ENCODE results near the gene FHOD3. TPM values are rescaled to one million over a fixed set of nuclear protein-coding genes. Genes with fewer than 3 reads are reported as not detected.

Gene FHOD3
- total and polyA plus RNA-seq, 2 of the 4 experiments (the other 2 are of a cell fraction): 14.6 to 16.0 TPM

DNA sequence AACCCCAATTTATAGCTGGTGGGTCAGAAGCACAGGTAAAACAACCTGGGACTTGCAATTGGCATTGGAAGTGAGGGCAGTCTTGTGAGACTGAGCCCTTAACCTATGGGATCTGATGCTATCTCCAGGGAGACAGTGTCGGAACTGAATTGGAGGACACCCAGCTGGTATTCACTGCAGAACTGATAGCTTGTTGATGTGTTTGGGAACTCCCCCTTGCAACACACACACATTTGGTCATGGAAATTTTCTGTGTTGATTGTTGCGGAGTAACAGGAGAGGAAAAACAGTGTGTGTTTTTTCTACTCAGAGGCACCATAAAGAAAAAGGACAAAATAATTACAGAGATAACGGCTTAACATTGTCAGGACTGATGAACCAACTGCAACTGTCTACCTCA, 515.2 kb downstream of the FHOD3 start:
- Histone ChIP-seq H3K4me2 (ENCODE audit: low read depth, low read length) (no peak overlapping the region), H3K14ac (replicated peaks; ENCODE audit: low read depth, low read length) (no peak overlapping the region), H3K9me3 (ENCODE audit: control insufficient read depth, insufficient read depth, low read length) (no peaks in the 10 kb centered on the region), H3K27me3 (ENCODE audit: control insufficient read depth, insufficient read depth, low read length) (no peaks in the 10 kb centered on the region), H3K56ac (ENCODE audit: extremely low read depth, insufficient read depth, low read length) (no peak overlapping the region), H4K5ac (ENCODE audit: low read depth, low read length) (no peak overlapping the region), H3K4me3 (ENCODE audit: insufficient read depth, low read depth, low read length) (no peak overlapping the region), H3K36me3 (ENCODE audit: control insufficient read depth, insufficient read depth, low read length) (peaks cover 13% of the 10 kb centered on the region), H2AFZ (replicated peaks; ENCODE audit: low read length, poor library complexity) (no peak overlapping the region), H2BK15ac (ENCODE audit: low read depth, low read length) (no peak overlapping the region), H2AK9ac (replicated peaks; ENCODE audit: low read depth, low read length, poor library complexity) (no peak overlapping the region), H3K18ac (ENCODE audit: low read depth, low read length) (no peak overlapping the region), H3K79me1 (ENCODE audit: low read depth in 1 of 2, low read length in 2 of 2) (peaks cover 7 to 21% of the 10 kb centered on the region in 2 experiments), H4K20me1 (ENCODE audit: insufficient read depth, low read length) (peaks cover 2% of the 10 kb centered on the region; the same call in 1 of the 2 replicates), H2AK5ac (ENCODE audit: low read depth, low read length) (no peak overlapping the region), H3K23ac (ENCODE audit: low read depth, low read length) (no peak overlapping the region), H4K91ac (ENCODE audit: insufficient read depth, low read depth, low read length) (no peak overlapping the region), H4K8ac (ENCODE audit: low read depth in 2 of 2, low read length in 2 of 2) (no peak overlapping the region), H3K27ac (ENCODE audit: insufficient read depth, low read length) (no peak overlapping the region), H2BK20ac (ENCODE audit: low read depth, low read length) (no peak overlapping the region), H3K4ac (ENCODE audit: low read depth, low read length) (no peak overlapping the region), H3K4me1 (ENCODE audit: control insufficient read depth, insufficient read depth, low read length) (peaks cover 17% of the 10 kb centered on the region), H2BK120ac (ENCODE audit: low read depth, low read length) (no peak overlapping the region), H3K9me1 (ENCODE audit: insufficient read depth, low read length) (peaks cover 7% of the 10 kb centered on the region), H2BK5ac (ENCODE audit: low read depth, low read length, poor library complexity, severe bottlenecking) (no peak overlapping the region), H3K9ac (ENCODE audit: low read depth, low read length) (no peak overlapping the region)
- ATAC-seq (ENCODE audit: low read depth) (no peak), DNase-seq (peak; percentile 28)
- no TSS peak for BruUV-seq (replicated peaks)
- WGBS, 2 experiments (ENCODE audit: extremely low coverage in 2 of 2, insufficient read length in 1 of 2): no CpG with 5 or more reads among the region's 3 CpGs
- in situ Hi-C loops (cut with MboI; ENCODE audit: low sequenced_read_pairs): no loop called here
- dilution Hi-C loops (cut with HindIII; ENCODE audit: low sequenced_read_pairs, unreplicated experiment): no loop called here
- TF ChIP-seq MAFK (IDR thresholded peaks at IDR 0.05; ENCODE audit: low read depth, low read length) (no peak), CEBPB (IDR thresholded peaks at IDR 0.05; ENCODE audit: low read depth, low read length) (0 out of 2 replicates have a peak, but pooled peaks have one; percentile 1)
- CTCF ChIA-PET: no interaction called here
- POLR2A ChIA-PET (ENCODE audit: unreplicated experiment): no interaction called here
- intact Hi-C loops (cut with micrococcal nuclease): no loop called here

All from IMR-90 (cell line).